SK-N-SH treated with all-trans-retinoic acid at 6 μM for 48 hours (cell line): ENCODE data around the gene TAPBP.

Source experiments
- ATAC-seq: fragments of 200-7000 bp; cut with Tn5 transposase; 3 replicates; pipeline ENCODE4 v1.9.1; 2020; ENCODE audit warnings: mild to moderate bottlenecking, moderate library complexity
- ARNTL ChIP-seq: fragments of 450-650 bp; formaldehyde crosslinking; IDR thresholded peaks from 2 replicates; pipeline ENCODE4 v1.5.0; 2020; ENCODE audit warnings: low read depth, mild to moderate bottlenecking, moderate library complexity, borderline replicate concordance
- BACH2 ChIP-seq: fragments of 250-450 bp; sonication (Bioruptor Pico); IDR thresholded peaks from 2 replicates; pipeline ENCODE4 v1.9.0; 2021; ENCODE audit warnings: mild to moderate bottlenecking, borderline replicate concordance
- CREB5 ChIP-seq: fragments of 250-450 bp; sonication (Bioruptor Pico); IDR thresholded peaks from 2 replicates; pipeline ENCODE4 v1.5.1; 2020; ENCODE audit warnings: low read depth, mild to moderate bottlenecking, moderate library complexity
- ISL1 ChIP-seq: fragments of 250-450 bp; sonication (Bioruptor Pico); IDR thresholded peaks from 2 replicates; pipeline ENCODE4 v2.1.2; 2022; ENCODE audit warnings: mild to moderate bottlenecking, moderate library complexity
- OSR1 ChIP-seq: fragments of 250-450 bp; sonication (Bioruptor Pico); IDR thresholded peaks from 2 replicates; pipeline ENCODE4 v1.8.0; 2022; ENCODE audit warnings: moderate library complexity, mild to moderate bottlenecking, inconsistent platforms
- POU6F1 ChIP-seq: fragments of 250-450 bp; sonication (Bioruptor Pico); IDR thresholded peaks from 2 replicates; pipeline ENCODE4 v1.8.0; 2021; ENCODE audit warnings: low read depth, mild to moderate bottlenecking, moderate library complexity, borderline replicate concordance
- RARB ChIP-seq: fragments of 250-450 bp; sonication (Bioruptor Pico); IDR thresholded peaks from 2 replicates; pipeline ENCODE4 v1.8.0; 2021; ENCODE audit warnings: mild to moderate bottlenecking, moderate library complexity
- SNAI2 ChIP-seq: fragments of 250-450 bp; sonication (Bioruptor Pico); IDR thresholded peaks from 2 replicates; pipeline ENCODE4 v1.5.0; 2020; ENCODE audit warnings: mild to moderate bottlenecking, moderate library complexity
- TCF4 ChIP-seq: fragments of 250-450 bp; sonication (Bioruptor Pico); IDR thresholded peaks from 2 replicates; pipeline ENCODE4 v1.8.0; 2021; ENCODE audit warnings: mild to moderate bottlenecking, moderate library complexity, borderline replicate concordance
- ZFP30 ChIP-seq: fragments of 450-650 bp; formaldehyde crosslinking; IDR thresholded peaks from 2 replicates; pipeline ENCODE4 v1.5.0; 2022; ENCODE audit warnings: mild to moderate bottlenecking, moderate library complexity
- ZNF8 ChIP-seq: fragments of 450-650 bp; formaldehyde crosslinking; IDR thresholded peaks from 2 replicates; pipeline ENCODE4 v1.5.0; 2020; ENCODE audit warnings: mild to moderate bottlenecking, moderate library complexity
- TF ChIP-seq, protein P1 (sequence below): fragments of 250-450 bp; sonication (Bioruptor Pico); IDR thresholded peaks from 2 replicates; pipeline ENCODE4 v1.5.0; 2020; ENCODE audit warnings: mild to moderate bottlenecking, moderate library complexity
- TF ChIP-seq, protein P2 (sequence below): fragments of 250-450 bp; sonication (Bioruptor Pico); IDR thresholded peaks from 2 replicates; pipeline ENCODE4 v1.8.0; 2020; ENCODE audit warnings: mild to moderate bottlenecking, moderate library complexity, borderline replicate concordance

Gene TAPBP

DNA sequence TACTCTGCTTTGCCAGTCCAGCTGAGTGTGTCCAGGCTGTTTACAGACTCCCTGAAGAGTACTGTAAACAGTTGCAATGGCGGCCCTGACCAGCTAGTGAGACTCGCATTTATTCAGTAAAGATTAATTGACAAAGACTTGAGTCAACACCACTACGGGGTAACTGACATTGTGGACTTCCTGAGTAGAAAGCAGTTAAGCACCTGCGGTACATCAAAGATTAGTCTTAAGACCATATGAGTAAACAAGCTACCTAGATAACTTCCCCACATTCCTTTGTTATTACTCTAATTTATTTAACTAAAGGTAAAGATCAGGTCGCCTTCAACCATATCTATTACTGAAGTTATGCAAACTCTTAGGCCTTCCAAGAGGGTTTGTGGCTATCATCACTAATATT lies 54.8 kb downstream of the TAPBP start:
- no peak for ATAC-seq
- no peak for TF ChIP-seq ZNF8
- TF ChIP-seq BACH2, result no peak
- TF ChIP-seq TCF4 (CRISPR knock-in tag), result no peak
- no peak for TF ChIP-seq SNAI2 (CRISPR knock-in tag)
- TF ChIP-seq, protein P1, sequence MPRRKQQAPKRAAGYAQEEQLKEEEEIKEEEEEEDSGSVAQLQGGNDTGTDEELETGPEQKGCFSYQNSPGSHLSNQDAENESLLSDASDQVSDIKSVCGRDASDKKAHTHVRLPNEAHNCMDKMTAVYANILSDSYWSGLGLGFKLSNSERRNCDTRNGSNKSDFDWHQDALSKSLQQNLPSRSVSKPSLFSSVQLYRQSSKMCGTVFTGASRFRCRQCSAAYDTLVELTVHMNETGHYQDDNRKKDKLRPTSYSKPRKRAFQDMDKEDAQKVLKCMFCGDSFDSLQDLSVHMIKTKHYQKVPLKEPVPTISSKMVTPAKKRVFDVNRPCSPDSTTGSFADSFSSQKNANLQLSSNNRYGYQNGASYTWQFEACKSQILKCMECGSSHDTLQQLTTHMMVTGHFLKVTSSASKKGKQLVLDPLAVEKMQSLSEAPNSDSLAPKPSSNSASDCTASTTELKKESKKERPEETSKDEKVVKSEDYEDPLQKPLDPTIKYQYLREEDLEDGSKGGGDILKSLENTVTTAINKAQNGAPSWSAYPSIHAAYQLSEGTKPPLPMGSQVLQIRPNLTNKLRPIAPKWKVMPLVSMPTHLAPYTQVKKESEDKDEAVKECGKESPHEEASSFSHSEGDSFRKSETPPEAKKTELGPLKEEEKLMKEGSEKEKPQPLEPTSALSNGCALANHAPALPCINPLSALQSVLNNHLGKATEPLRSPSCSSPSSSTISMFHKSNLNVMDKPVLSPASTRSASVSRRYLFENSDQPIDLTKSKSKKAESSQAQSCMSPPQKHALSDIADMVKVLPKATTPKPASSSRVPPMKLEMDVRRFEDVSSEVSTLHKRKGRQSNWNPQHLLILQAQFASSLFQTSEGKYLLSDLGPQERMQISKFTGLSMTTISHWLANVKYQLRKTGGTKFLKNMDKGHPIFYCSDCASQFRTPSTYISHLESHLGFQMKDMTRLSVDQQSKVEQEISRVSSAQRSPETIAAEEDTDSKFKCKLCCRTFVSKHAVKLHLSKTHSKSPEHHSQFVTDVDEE (CRISPR knock-in tag), result no peak
- TF ChIP-seq POU6F1 (CRISPR knock-in tag), result no peak
- no peak for TF ChIP-seq ZFP30 (CRISPR knock-in tag)
- TF ChIP-seq, protein P2, sequence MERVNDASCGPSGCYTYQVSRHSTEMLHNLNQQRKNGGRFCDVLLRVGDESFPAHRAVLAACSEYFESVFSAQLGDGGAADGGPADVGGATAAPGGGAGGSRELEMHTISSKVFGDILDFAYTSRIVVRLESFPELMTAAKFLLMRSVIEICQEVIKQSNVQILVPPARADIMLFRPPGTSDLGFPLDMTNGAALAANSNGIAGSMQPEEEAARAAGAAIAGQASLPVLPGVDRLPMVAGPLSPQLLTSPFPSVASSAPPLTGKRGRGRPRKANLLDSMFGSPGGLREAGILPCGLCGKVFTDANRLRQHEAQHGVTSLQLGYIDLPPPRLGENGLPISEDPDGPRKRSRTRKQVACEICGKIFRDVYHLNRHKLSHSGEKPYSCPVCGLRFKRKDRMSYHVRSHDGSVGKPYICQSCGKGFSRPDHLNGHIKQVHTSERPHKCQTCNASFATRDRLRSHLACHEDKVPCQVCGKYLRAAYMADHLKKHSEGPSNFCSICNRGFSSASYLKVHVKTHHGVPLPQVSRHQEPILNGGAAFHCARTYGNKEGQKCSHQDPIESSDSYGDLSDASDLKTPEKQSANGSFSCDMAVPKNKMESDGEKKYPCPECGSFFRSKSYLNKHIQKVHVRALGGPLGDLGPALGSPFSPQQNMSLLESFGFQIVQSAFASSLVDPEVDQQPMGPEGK (CRISPR knock-in tag), result no peak
- no peak for TF ChIP-seq CREB5 (CRISPR knock-in tag)

- no peak for ATAC-seq
- TF ChIP-seq CREB5 (CRISPR knock-in tag) (no peak), ARNTL (CRISPR knock-in tag) (no peak), OSR1 (CRISPR knock-in tag) (no peak), RARB (CRISPR knock-in tag) (no peak), ZNF8 (no peak), POU6F1 (CRISPR knock-in tag) (no peak), BACH2 (no peak)
- TF ChIP-seq, protein P2 (CRISPR knock-in tag), result no peak
These were observed 59.3 kb downstream of the TAPBP start for GRCh38 chr6:33254591-33254990.

- peak; percentile 84 for TF ChIP-seq ISL1 (CRISPR knock-in tag)
- peak; percentile 83 for TF ChIP-seq ZNF8
- no peak for TF ChIP-seq ARNTL (CRISPR knock-in tag)
- TF ChIP-seq, protein P2 (CRISPR knock-in tag), result no peak
- no peak for ATAC-seq
These were observed 61.1 kb downstream of the TAPBP start for GRCh38 chr6:33252759-33253158.
